Measurements from ENCODE around the gene ZSWIM5. TPM values are rescaled to one million over a fixed set of nuclear protein-coding genes. Genes with fewer than 3 reads are reported as not detected.

ZSWIM5 gene
- total and polyA plus RNA-seq, 9 of the 15 experiments (the other 6 are each of a cell fraction or from before 2014, with no cell fraction given), result under 0.01 to 0.07 (median 0.03) TPM; not detected in 3

DNA sequence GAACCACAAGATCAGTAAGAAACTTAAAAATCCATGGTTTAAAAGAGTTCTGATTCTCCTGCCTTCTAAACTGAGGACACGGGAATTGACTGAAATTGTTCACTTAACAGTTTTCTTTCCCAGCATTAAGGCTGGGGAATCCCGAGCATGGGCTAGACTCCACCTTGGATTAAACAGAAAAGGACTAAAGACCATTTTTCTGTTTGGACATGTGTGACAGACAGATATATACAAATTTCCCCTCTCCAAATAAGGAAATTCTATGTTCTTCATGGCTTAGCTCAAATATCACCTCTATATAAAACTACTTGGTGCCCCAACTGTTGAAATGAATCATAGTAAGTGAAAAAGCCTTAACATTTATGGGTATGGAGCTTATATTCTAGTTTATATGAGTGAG, 109.3 kb downstream of the ZSWIM5 start:
- H3K9ac ChIP-seq (ENCODE audit: insufficient read depth in 1 of 2, low read depth in 2 of 2, low read length in 2 of 2), result no peak overlapping the region
- intact Hi-C loops (cut with micrococcal nuclease) (no loop called here), in situ Hi-C loops (cut with MboI) (no loop called here)
- no peak overlapping the region for H2AFZ ChIP-seq (ENCODE audit: low read depth, low read length)
- no TSS peak for BruUV-seq (replicated peaks)
- 3% methylated on average over 2 of the region's 2 CpGs for WGBS (ENCODE audit: insufficient coverage, low coverage, missing lambda C conversion rate)
- no peaks in the 10 kb centered on the region for H3K36me3 ChIP-seq (ENCODE audit: control insufficient read depth, insufficient read depth, low read length)
- no peaks in the 10 kb centered on the region for H3K9me3 ChIP-seq (replicated peaks; ENCODE audit: control insufficient read depth, insufficient read depth, low read depth, low read length)
- ATAC-seq, result no peak
- no peaks in the 10 kb centered on the region for H3K9me1 ChIP-seq (ENCODE audit: control insufficient read depth, insufficient read depth, low read length)
- TF ChIP-seq BACH1 (tag; IDR thresholded peaks at IDR 0.05), result no peak
- no peak for TF ChIP-seq CLOCK (CRISPR knock-in tag; IDR thresholded peaks at IDR 0.05; ENCODE audit: borderline replicate concordance)
- TF ChIP-seq, protein P1, sequence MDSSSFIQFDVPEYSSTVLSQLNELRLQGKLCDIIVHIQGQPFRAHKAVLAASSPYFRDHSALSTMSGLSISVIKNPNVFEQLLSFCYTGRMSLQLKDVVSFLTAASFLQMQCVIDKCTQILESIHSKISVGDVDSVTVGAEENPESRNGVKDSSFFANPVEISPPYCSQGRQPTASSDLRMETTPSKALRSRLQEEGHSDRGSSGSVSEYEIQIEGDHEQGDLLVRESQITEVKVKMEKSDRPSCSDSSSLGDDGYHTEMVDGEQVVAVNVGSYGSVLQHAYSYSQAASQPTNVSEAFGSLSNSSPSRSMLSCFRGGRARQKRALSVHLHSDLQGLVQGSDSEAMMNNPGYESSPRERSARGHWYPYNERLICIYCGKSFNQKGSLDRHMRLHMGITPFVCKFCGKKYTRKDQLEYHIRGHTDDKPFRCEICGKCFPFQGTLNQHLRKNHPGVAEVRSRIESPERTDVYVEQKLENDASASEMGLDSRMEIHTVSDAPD (CRISPR knock-in tag; IDR thresholded peaks at IDR 0.05), result no peak
- no peak for TF ChIP-seq ZNF239 (CRISPR knock-in tag; IDR thresholded peaks at IDR 0.05)
- TF ChIP-seq PATZ1 (CRISPR knock-in tag; IDR thresholded peaks at IDR 0.05; ENCODE audit: borderline replicate concordance), result no peak
- no peak for TF ChIP-seq ZZZ3 (IDR thresholded peaks at IDR 0.05)
- TF ChIP-seq ETS2 (tag; IDR thresholded peaks at IDR 0.05; ENCODE audit: borderline replicate concordance, poor library complexity, severe bottlenecking), result no peak
- no peak for TF ChIP-seq HMGXB4 (CRISPR knock-in tag; IDR thresholded peaks at IDR 0.05)
- H3K79me2 ChIP-seq (ENCODE audit: control insufficient read depth, insufficient read depth, low read length), result no peaks in the 10 kb centered on the region
- POLR2A ChIA-PET, result interaction anchor here (1.3 kb wide), 1 partner anchor 26 kb away, joined by 3 read pairs; no protein-coding TSS in a partner anchor
- no peaks in the 10 kb centered on the region for H4K20me1 ChIP-seq (replicated peaks; ENCODE audit: control insufficient read depth, insufficient read depth, low read length)
- FAIRE-seq, result no peak
- no peak overlapping the region for H3K27ac ChIP-seq (ENCODE audit: extremely low read depth, low read depth, low read length)
- CTCF ChIA-PET (ENCODE audit: low intra/inter-chr PET ratio), result no interaction called here
- H3K4me3 ChIP-seq, result no peak overlapping the region
- no peak for DNase-seq (ENCODE audit: extremely low read depth in 1 of 4, low spot score in 3 of 4)
- no peaks in the 10 kb centered on the region for H3K4me1 ChIP-seq (replicated peaks in 1 of 2; ENCODE audit: control insufficient read depth in 2 of 2, insufficient read depth in 2 of 2, low read length in 2 of 2)
- H3K4me2 ChIP-seq (ENCODE audit: insufficient read depth, low read length), result no peak overlapping the region
- H3K27me3 ChIP-seq (ENCODE audit: control insufficient read depth in 2 of 2, insufficient read depth in 2 of 2, low read length in 2 of 2), result peaks cover 6 to 11% of the 10 kb centered on the region in 2 experiments; a peak in 1 of 5 replicates
